ENCODE data around the gene TNS1. TPM values are rescaled to one million over a fixed set of nuclear protein-coding genes. Genes with fewer than 3 reads are reported as not detected.

TNS1 gene
- polyA plus RNA-seq, 1 of the 3 experiments (the other 2 are of a cell fraction) = 12.1 TPM

GRCh38 chr2:217861334-217861877 is 141.4 kb downstream of the TNS1 start:
- POLR2A ChIA-PET = no interaction called here
- Histone ChIP-seq H3K4me2 (no peak overlapping the region), H3K9ac (no peak overlapping the region), H3K27me3 (ENCODE audit: insufficient read depth) (no peaks in the 10 kb centered on the region), H3K9me3 (no peaks in the 10 kb centered on the region), H3K27ac (ENCODE audit: low read depth in 2 of 2, low read length in 1 of 2) (no peak overlapping the region), H3K36me3 (replicated peaks in 1 of 2; ENCODE audit: control insufficient read depth in 1 of 2, insufficient read depth in 2 of 2, low read length in 1 of 2) (peaks cover 38 to 46% of the 10 kb centered on the region in 2 experiments), H3K9me2 (no peaks in the 10 kb centered on the region), H2AFZ (ENCODE audit: low read depth) (no peak overlapping the region), H3K4me3 (ENCODE audit: low read depth in 2 of 2, low read length in 1 of 2) (no peak overlapping the region), H3F3A (replicated peaks; ENCODE audit: insufficient read depth) (peaks cover 12% of the 10 kb centered on the region), H4K20me1 (ENCODE audit: insufficient read depth) (peaks cover 32% of the 10 kb centered on the region; the same call in 1 of the 2 replicates), H3K4me1 (ENCODE audit: control insufficient read depth in 1 of 2, insufficient read depth in 2 of 2, low read depth in 1 of 2, low read length in 1 of 2) (peaks cover 3 to 29% of the 10 kb centered on the region in 2 experiments; a peak in 1 of 4 replicates), H3K79me2 (ENCODE audit: insufficient read depth) (peaks cover 8% of the 10 kb centered on the region; the same call in 1 of the 2 replicates)
- CTCF ChIA-PET = interaction anchor here (0.7 to 1.9 kb wide), 2 partner anchors 73 to 76 kb away, joined by 3 to 6 read pairs; no protein-coding TSS in a partner anchor
- TF ChIP-seq NRF1 (IDR thresholded peaks at IDR 0.05; ENCODE audit: low read depth, low read length) (no peak), RFX5 (IDR thresholded peaks at IDR 0.05; ENCODE audit: low read length) (no peak), TAF1 (IDR thresholded peaks at IDR 0.05; ENCODE audit: borderline replicate concordance, low read depth, low read length) (no peak), TEAD4 (IDR thresholded peaks at IDR 0.05; ENCODE audit: borderline replicate concordance, insufficient read depth) (no peak), IRF3 (IDR thresholded peaks at IDR 0.05; ENCODE audit: low read depth, low read length) (no peak), CHD2 (IDR thresholded peaks at IDR 0.05; ENCODE audit: low read length, partially characterized antibody) (no peak), FOXJ3 (CRISPR knock-in tag; IDR thresholded peaks at IDR 0.05) (no peak)
- TF ChIP-seq, protein P1, sequence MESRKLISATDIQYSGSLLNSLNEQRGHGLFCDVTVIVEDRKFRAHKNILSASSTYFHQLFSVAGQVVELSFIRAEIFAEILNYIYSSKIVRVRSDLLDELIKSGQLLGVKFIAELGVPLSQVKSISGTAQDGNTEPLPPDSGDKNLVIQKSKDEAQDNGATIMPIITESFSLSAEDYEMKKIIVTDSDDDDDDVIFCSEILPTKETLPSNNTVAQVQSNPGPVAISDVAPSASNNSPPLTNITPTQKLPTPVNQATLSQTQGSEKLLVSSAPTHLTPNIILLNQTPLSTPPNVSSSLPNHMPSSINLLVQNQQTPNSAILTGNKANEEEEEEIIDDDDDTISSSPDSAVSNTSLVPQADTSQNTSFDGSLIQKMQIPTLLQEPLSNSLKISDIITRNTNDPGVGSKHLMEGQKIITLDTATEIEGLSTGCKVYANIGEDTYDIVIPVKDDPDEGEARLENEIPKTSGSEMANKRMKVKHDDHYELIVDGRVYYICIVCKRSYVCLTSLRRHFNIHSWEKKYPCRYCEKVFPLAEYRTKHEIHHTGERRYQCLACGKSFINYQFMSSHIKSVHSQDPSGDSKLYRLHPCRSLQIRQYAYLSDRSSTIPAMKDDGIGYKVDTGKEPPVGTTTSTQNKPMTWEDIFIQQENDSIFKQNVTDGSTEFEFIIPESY (IDR thresholded peaks at IDR 0.05; ENCODE audit: borderline replicate concordance, low read depth) = no peak
- no peak for DNase-seq
- 89% methylated on average over 4 of the region's 5 CpGs for WGBS (ENCODE audit: low lambda C conversion rate)

DNA sequence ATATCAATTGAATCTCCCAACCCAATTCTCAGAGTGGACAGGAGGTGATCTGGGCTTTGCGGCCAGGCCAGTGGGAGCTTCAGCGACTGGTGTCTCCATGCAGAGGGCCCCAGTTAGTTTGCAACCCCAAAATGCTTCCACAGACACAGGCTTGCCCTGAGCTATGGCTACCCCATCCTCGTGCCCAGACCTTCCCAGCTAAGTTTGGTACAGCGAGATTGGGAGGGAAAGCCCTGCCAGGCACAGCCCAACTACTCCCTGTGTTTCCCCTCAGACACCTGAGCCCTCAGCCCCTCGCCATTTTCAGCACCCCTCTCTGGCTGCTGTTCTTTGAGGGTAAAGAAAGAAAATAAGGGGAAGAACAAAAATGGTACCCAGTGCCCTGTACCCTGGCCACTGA is 142.9 kb downstream of the TNS1 start:
- H3K4me2 ChIP-seq = no peak overlapping the region
- H3K36me3 ChIP-seq (replicated peaks in 1 of 2; ENCODE audit: control insufficient read depth in 1 of 2, insufficient read depth in 2 of 2, low read length in 1 of 2) = peaks cover 39 to 44% of the 10 kb centered on the region in 2 experiments
- no peaks in the 10 kb centered on the region for H3K9me3 ChIP-seq
- ChIA-PET POLR2A (no interaction called here), CTCF (interaction anchor here (1.1 to 2.7 kb wide), 3 partner anchors 27 to 127 kb away, joined by 4 to 21 read pairs (median 6); no protein-coding TSS in a partner anchor)
- peaks cover 29% of the 10 kb centered on the region; the same call in 1 of the 2 replicates for H4K20me1 ChIP-seq (ENCODE audit: insufficient read depth)
- no peak overlapping the region for H3K9ac ChIP-seq
- no peak for DNase-seq
- no peak overlapping the region for H2AFZ ChIP-seq (ENCODE audit: low read depth)
- peaks cover 3 to 25% of the 10 kb centered on the region in 2 experiments; a peak in 1 of 4 replicates for H3K4me1 ChIP-seq (ENCODE audit: control insufficient read depth in 1 of 2, insufficient read depth in 2 of 2, low read depth in 1 of 2, low read length in 1 of 2)
- no peaks in the 10 kb centered on the region for H3K9me2 ChIP-seq
- no peaks in the 10 kb centered on the region for H3K27me3 ChIP-seq (ENCODE audit: insufficient read depth)
- H3K79me2 ChIP-seq (ENCODE audit: insufficient read depth) = peaks cover 8% of the 10 kb centered on the region; the same call in 1 of the 2 replicates
- WGBS (ENCODE audit: low lambda C conversion rate) = 92% methylated on average over 5 of the region's 5 CpGs
- H3F3A ChIP-seq (replicated peaks; ENCODE audit: insufficient read depth) = peaks cover 12% of the 10 kb centered on the region
- H3K27ac ChIP-seq (ENCODE audit: low read depth in 2 of 2, low read length in 1 of 2) = peak overlapping the region in 1 of 2 experiments; percentile 68; a peak in 1 of 4 replicates
- no peak overlapping the region for H3K4me3 ChIP-seq (ENCODE audit: low read depth in 2 of 2, low read length in 1 of 2)
- no peak for TF ChIP-seq RCOR1 (IDR thresholded peaks at IDR 0.05; ENCODE audit: low read length)
- TF ChIP-seq, protein P2, sequence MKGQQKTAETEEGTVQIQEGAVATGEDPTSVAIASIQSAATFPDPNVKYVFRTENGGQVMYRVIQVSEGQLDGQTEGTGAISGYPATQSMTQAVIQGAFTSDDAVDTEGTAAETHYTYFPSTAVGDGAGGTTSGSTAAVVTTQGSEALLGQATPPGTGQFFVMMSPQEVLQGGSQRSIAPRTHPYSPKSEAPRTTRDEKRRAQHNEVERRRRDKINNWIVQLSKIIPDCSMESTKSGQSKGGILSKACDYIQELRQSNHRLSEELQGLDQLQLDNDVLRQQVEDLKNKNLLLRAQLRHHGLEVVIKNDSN (IDR thresholded peaks at IDR 0.05; ENCODE audit: borderline replicate concordance, low read depth) = no peak
- no peak for TF ChIP-seq TAF1 (IDR thresholded peaks at IDR 0.05; ENCODE audit: borderline replicate concordance, low read depth, low read length)
- no peak for TF ChIP-seq RAD21 (IDR thresholded peaks at IDR 0.05; ENCODE audit: low read length)
- TF ChIP-seq, protein P3, sequence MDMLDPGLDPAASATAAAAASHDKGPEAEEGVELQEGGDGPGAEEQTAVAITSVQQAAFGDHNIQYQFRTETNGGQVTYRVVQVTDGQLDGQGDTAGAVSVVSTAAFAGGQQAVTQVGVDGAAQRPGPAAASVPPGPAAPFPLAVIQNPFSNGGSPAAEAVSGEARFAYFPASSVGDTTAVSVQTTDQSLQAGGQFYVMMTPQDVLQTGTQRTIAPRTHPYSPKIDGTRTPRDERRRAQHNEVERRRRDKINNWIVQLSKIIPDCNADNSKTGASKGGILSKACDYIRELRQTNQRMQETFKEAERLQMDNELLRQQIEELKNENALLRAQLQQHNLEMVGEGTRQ (IDR thresholded peaks at IDR 0.05; ENCODE audit: borderline replicate concordance, low read depth, low read length) = no peak
- no peak for TF ChIP-seq FOXJ3 (CRISPR knock-in tag; IDR thresholded peaks at IDR 0.05)
- no peak for TF ChIP-seq FOSL2 (IDR thresholded peaks at IDR 0.05; ENCODE audit: borderline replicate concordance, low read depth)
- TF ChIP-seq RFX5 (IDR thresholded peaks at IDR 0.05; ENCODE audit: low read length) = no peak
- no peak for TF ChIP-seq TCF12 (IDR thresholded peaks at IDR 0.05)
- TF ChIP-seq ELF1 (IDR thresholded peaks at IDR 0.05) = no peak
- no peak for TF ChIP-seq IRF3 (IDR thresholded peaks at IDR 0.05; ENCODE audit: low read depth, low read length)
- TF ChIP-seq YY1 (IDR thresholded peaks at IDR 0.05; ENCODE audit: low read depth) = no peak
- no peak for TF ChIP-seq NFIC (IDR thresholded peaks at IDR 0.05; ENCODE audit: borderline replicate concordance)
- no peak for TF ChIP-seq NRF1 (IDR thresholded peaks at IDR 0.05; ENCODE audit: low read depth, low read length)
- TF ChIP-seq, protein P4, sequence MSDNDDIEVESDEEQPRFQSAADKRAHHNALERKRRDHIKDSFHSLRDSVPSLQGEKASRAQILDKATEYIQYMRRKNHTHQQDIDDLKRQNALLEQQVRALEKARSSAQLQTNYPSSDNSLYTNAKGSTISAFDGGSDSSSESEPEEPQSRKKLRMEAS (IDR thresholded peaks at IDR 0.05; ENCODE audit: low read depth) = no peak
- TF ChIP-seq FOXM1 (IDR thresholded peaks at IDR 0.05; ENCODE audit: low read depth) = no peak
- TF ChIP-seq JUND (IDR thresholded peaks at IDR 0.05) = no peak
- TF ChIP-seq RXRA (IDR thresholded peaks at IDR 0.05; ENCODE audit: borderline replicate concordance, low read depth) = no peak
